ENCODE measurements around the gene CWC22.
"Not testable (repeated sequence)": the region's sequence is repeated elsewhere in the genome, so short reads cannot be mapped to it uniquely, and the experiment has no call there.

The CWC22 gene

DNA sequence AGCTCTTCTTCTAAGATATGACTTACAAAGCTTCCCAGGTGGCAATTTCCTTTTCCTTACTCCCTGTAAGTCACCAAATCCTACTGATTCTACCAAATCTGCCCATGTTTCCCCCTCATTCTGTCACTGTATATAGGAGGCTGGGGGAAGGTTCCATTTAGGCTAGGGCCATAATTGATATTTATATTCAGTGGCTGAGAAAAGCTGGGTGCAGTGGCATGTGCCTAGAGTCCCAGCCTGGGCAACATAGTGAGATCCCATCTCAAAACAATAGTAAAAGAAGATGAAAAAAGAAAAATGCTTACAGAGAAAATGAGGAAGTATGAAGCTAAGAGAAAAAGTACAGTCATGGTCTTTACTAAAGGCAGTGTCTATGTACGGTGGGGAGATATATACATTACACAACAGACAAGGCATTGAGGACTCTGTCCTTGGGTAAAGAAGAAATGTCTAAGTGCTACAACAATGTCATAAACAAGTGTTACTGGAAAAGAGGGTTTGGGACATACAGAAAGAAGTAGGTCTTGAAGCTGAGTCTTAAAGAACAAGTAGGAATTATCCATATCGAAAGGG, 4.8 kb downstream of the CWC22 start:
- DNase-seq: no peak

DNA sequence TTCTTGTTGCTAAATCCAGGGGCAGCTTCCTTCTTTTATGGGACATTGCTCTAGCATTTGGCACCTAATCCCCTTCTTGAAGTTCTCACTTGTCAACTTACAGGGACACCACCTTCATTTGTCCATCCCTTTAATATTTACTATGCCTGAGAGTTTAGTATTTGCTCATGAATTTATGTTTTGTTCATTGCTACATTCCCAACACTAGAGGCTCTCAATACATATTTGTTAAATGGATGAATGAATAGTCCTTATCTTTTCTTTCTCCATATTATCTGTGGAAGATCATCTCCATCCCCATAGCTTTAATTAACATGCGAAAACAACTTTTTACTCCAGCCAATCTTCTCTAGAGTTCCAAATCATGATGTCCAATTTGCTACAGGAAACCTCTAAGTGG, 5.4 kb downstream of the CWC22 start:
- no peak for DNase-seq

DNA sequence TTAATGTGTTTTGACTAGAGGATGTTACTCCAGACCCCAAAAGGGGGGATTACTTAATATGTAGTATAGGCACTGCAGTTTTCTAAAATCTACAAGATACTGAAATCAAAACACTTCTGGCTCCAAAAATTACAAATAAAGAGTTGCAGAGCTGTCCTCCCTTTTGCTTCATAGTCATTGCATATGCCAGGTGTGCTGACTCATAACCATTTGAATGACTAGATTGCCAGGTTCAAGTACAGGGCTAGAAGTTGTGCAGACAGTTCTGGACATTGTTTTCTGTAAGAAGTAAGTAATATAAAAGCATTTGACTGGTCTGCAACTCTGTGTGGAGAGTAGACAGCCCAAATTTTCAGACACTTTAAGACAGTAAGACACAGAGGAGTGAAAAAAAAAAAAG, 6.7 kb downstream of the CWC22 start:
- DNase-seq: no peak

DNA sequence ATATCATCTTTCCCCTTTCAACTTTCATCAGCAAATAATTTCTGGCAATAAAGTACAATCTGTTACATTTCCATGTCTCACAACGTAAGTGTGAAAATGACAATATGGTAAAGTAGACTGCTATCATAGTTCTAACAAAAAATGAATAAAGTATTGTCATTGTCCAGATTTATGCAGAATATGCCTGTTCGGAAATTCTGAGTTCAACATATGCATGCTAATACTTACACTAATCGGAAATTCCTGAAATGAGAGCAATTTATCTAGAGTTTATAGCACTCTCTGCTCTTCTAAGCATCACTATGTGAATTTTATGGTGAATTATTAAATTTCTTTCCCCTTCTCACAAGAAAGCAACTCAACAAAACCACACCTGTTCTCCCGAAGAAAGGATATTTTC, 8.1 kb downstream of the CWC22 start:
- no peak for DNase-seq

DNA sequence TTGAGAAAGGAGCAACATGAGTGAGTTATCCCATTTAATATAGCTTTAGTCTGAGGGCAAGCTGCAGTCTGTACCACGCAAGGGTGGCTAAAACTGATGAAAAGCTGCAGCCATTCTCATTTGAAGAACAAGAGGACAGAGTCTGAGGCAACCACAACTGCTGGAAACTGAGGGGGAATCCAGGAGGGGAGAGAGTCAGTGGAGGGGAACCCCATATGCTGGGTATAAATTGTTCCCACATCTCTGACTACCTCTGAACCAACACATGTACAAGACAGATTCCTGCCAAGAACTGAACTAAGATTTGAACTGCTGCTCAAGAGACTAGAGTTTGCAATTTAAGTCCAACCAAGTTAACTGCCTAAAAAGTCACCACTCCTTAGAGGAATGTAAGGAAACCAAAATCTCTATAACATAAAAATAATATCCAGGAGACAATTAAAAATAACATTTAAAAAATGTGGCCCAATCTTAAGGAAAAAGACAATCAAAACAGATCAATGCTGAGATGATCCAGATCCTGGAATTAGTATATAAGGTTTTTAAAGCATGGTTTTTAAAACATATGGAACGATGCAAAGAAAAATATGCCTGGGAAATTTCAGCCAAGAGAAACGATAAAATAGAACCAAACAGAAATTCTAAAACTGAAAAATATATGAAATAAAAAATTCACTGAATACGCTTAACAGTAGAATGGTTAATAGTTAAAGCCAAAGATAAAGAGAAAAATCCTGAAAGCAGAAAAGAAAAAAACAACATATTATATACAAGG, 11.2 kb downstream of the CWC22 start:
- DNase-seq: no peak

DNA sequence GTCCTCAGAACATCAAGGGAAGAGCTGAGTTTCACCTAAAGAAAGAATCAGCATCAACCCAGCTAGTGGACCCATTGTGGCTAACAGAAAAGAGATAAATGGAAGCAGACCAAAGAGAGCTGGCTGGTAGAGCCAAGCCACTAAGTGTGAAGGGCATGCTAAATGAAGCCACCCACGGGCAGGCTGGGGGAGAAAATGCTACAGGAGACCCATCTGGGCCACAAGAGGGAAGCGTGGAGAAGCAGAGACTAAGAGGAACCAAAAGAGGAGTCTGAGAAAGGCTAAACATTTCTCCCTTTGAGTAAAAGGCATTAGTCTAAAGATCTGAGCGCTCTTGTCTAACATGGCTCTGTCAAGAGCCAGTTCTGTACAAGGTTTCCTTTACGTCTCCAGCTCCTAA, 15.8 kb downstream of the CWC22 start:
- no peak for DNase-seq

DNA sequence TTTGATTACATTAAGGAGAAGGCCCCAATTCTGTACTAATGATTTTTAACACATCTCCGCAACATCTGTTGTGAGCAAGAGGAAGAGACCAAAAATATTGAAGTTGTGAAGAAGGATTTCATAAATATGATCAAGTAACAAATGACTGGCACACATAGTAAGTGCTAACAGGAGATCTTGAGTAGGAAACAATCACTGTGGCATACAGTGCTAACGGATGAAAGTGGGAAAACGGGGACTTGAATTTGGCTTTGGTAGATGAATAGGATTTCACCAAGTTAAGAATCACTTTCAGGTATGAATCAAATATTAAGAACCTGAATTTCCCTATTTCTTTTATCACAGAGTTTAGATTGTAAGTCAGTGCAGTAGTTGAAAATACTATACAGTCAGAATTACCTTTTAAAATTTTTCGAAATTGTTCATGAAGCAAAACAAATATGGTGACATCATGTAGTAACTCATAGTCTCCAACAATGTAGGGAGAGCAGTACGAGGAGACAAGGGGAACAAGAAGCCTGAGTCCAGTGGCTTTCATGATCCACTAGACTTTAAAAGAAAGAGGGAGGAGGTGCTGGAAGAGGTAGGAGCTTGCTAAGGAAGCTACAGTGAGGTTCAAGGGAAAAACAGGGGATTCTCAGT, 16.3 kb downstream of the CWC22 start:
- DNase-seq: no peak

DNA sequence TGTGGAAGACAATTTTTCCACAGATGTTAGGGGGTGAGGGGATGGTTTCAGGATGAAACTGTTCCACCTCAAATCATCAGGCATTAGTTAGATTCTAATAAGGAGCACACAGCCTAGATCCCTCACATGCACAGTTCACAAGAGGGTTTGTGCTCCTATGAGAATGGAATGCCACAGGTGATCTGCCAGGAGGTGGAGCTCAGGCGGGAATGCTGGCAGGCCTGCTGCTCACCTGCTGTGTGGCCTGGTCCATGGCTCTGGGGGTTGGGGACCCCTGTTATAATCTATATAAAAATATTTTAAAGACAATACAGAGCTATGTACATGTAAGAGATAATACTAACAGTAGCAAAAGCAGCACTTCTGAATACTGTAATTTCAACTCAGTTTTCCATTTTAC, 19.2 kb downstream of the CWC22 start:
- DNase-seq: no peak

DNA sequence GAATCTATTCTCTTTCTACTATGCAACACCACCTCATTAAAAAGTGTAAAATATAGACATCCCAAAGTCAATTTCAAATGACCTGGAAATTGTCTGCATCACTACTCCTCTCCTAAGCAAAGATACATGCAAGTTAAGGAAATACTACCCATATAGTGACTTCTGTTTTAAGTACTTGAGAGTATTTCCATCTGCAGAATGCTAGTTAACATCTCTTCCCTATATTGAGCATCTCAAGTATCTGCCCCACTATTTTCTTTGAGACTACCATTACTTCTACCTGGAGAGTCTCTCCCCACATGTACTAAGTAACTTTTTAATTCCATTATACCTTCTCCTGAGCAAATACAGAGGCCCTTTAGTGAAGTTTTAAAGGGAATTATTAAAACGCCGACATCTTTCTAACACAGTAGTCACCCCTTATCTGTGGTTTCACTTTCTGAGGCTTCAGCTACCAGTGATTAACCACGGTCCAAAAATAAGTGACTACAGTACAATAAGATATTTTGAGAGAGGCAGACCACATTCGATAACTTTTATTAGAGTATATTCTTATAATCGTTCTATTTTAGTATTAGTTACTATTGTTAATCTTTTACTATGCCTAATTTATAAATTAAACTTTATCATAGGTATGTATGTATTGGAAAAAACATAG, 21.8 kb downstream of the CWC22 start:
- DNase-seq: no peak

DNA sequence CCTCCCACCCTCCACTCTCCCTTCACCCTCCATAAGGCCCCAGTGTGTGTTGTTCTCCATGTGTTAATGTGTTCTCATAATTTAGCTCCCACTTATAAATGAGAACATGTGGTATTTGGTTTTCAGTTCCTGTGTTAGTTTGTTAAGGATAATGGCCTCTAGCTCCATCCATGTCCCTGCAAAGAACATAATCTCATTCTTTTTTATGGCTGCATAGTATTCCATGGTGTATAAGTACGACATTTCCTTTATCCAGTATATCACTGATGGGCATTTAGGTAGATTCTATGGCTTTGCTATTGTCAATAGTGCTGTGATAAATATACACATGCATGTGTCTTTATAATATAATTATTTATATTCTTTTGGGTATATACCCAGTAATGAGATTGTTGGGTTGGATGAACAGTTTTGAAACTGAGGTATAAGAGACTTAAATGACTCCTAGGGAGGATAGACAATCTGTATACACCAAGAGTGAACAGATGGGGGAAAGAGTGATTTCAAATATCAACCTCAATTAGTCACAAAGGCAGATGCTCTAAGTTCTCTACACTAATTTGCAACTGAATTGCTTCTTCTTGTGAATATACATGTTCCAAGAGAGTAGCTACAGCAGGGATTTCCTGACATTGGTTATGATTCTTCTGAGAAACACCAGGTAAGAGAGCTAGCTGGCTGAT, 23.7 kb downstream of the CWC22 start:
- DNase-seq: no peak

DNA sequence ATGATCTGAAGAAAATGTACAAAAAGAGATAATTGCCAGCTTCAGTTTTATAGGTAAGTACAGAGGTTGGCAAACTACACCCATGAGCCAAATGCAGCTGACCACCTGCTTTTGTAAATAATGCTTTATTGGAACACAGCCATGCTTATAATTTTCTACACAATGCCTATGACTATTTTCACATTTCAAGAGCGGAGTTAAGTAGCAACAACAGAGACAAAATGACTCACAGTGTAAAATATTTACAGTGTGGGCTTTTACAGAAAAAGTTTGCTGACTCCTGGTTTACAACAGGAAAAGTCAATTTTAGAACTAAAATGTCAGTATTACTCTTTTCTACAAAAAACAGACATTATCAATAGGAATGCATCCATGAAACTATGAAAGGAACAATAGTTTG, 26.0 kb downstream of the CWC22 start:
- no peak for DNase-seq

DNA sequence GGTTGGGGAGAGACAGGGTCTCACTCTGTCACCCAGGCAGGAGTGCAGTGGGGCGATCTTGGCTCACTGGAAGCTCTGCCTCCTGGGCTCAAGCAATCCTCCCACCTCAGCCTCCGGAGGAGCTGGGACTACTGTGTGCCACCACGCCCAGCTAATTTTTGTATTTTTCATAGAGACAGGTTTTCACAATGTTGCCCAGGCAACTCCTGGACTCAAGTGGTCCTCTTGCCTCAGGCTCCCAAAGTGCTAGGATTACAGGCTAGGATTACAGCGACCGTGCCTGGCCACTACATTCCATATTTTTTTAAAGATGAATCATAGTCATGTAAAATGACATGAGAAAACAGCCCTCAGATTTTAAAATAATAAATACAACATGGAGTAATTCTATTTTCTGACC, 32.3 kb downstream of the CWC22 start:
- no peak for DNase-seq

DNA sequence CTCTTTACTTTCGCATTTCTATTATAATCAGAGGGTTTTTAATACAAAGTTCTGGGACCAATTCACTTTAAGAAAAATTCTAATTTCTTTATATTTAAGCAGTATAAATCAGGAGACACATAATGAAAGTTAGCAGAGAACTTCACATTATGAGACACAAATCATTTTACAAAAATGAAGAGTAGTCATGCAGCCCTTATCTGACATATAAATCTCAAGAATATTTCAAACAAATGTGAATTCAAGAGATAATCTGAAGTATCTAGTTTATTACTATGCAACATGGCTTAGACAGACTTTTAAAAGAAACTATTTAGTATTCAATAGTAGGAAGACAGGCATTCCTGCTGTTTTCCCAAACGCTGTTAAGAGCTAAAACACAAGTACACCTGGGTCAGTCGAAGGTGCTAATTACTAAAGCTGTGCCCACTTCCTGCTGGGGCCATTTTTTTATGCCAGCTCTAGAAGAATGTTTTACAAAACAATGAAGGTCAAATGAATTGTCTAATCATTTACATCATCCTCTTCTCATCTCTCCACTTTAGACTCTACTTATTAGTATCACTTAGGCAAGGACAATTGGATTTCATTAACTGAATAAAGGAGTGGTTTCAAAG, 40.2 kb downstream of the CWC22 start:
- no peak for DNase-seq

DNA sequence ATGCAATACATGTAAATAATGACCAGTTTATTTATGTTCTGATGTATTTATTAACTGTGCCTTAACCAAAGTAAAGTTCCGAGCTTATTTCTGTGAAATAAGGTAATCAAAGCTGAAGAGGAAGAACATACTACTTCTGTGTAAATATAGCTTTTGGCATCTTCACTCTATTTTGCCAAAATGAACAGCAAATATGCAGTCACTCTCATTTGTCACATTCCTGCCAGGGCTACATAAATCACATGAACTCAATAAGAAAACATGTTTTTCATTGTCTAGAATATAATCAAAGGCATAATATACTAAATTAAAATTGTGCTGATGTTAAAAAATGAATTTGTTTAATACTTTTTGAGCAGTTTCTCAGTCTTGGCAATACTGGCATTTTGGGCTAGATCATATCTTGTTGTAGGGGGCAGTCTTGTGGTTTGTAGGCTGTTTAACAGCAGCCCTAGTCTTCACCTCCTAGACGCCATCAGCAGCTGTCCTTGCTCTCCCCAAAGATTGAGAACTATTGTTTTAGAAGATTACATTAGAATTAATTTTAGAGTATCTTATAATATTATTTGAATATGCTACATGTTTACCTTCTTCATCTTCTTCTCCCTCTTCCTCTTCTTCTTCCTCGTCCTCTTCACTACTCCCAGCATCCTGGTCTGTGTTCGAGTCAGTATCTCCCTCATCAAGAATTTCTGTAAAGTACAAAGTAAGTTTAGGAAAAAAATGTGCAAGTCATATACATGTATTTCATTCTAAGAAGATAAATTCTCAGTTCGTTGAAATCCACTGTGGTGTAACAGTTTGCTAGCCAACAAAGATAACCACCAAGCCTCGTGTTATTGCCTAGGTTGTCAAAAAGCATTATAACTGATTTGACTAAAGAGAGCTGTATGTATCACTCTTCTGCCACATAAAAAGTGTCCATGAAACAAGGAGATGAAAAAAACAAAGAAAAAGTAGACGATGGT, 41.5 kb downstream of the CWC22 start:
- no peak for DNase-seq

DNA sequence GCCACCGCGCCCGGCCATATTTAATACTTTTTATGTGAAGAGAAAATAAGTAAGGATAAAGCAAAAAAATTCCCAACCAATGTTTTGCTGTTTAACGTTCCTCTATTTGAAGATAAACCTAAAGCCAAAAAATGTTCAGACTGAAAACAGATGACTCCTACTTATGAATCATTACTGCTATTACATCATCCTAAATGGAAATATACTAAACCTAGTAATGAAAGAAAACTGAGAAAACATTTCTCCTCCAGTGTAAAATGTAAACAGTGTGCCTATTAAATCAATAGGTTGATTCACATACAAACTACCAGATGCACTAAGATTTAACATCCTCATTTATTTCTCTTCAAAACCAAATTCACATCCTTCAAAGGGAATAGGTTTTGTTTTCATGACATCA, 43.5 kb downstream of the CWC22 start:
- no peak for DNase-seq

DNA sequence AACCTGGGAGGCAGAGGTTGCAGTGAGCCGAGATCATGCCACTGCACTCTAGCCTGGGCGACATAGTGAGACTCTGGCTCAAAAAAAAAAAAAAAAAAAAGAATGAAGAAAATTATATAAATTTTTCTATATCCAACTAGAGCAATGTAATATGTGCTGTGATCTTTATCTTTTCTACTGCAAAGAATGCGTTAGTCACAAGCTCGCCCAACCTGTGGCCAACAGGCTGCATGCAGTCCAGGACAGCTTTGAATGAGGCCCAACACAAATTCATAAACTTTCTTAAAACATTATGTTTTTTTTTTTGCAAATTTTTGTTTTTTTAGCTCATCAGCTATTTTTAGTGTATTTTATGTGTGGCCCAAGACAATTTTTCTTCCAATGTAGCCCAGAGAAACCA, 48.8 kb downstream of the CWC22 start:
- DNase-seq: not testable (repeated sequence)

DNA sequence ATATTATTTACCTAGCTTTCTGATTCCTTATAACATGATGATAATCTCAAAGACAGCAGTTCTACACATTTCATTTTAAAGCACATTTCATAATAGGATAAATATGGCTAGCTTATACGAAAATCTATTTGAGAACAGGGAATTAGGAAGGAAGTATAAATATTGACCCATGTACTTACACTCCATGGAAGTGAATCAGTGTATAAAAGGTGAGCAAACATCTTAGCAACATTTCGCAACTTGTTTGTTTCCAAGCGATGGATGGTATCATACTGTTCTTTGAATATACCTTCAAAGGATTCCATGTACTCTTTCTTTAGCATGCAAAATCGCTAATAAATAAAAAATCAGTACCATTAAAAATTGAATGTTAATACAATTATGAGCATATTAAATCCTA, 53.1 kb downstream of the CWC22 start:
- no peak for DNase-seq

DNA sequence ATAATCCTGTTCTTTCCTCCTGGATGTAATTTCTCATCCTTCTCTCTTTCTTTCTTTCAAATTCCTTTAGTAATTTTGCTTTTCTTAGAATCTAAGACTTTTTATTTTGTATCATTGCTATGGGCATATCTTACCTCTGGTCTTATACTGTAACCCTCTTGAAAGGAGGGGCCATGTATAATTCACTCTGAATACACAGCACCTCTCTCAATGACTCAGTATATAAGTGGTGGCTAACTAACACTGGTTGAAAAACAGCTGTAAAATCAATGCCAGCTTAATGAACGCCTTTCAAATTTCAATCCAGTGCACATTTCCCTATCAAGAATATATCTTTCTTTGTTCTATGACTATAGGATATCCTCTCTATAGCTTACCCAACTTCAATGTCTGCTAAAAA, 53.7 kb downstream of the CWC22 start:
- no peak for DNase-seq

DNA sequence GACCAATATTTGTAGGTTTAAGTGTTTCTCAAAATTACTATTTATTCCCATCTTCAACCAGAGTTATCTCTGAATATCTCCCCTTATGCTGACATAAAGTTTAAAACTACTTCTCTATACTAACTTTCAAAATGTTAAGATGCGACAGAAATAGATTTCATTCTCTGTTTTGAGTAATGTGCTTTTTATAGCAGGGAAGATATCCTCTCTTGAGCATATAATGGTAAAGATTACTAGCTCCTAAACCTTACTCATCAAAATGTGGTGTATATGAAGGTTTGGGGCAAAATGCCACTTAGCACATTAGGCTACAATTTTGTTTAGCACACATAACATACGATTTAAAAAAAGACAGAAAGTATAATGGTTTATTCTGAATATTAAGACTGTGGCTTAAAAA, 54.4 kb downstream of the CWC22 start:
- DNase-seq: no peak

DNA sequence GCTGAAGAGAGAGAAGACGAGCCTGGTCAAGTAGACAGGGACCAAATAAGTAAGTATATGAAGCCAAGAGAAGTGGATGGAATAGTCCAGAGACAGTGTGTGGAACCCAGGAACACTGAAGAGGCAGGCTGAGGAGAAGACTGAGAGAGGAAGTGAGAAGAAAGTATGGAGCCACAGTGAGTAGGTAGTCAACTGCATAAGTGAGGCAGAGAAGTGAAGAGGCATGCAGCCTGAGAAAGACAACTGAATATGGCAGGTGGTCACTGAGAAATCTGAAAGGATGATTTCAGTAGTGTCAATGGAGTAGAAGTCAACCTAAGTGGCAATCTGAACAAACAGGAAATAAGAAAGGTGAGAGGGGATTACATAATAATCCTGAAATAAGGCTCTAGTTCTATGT, 55.4 kb downstream of the CWC22 start:
- DNase-seq: no peak

DNA sequence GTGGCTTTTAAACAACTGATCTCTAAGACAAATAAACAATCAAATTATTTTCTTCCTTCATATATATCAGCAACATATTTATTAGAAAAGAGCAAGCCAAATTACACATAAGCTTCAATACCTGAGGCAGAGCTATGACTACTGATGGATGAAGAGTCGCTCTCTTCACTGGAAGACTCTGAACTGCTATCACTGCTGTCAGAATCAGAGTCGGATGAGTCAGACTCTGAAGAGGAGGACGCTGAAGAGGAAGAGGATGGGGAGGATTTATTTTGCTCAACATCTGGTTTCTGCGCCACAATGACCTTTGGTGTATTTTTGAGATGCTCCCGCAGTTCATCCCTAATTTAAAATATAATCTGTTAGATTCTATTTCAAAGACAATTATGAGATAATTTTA, 56.7 kb downstream of the CWC22 start:
- no peak for DNase-seq

DNA sequence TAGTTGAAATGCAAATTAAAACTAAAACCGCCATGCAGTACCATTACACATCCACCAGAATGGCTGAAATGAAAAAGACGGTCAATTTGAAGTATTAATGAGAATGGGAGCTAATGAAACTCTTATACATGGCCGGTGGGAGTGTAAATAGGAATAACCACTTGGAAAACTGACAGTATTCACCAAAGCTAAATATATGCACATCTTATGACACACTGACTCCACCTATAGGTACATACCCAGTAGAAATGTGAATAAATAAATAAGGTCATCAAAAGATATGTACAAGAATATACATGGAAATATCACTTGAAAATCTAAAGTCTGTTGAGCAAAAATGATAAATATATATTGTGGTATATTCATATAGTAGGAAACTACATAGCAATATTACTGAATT, 57.7 kb downstream of the CWC22 start:
- no peak for DNase-seq

Measured in activated gamma-delta T cell treated with Interleukin-2 at 50 U/mL for 16 hours (primary cell).